EH (cell line): Measurements from ENCODE around the gene UNK.
"Not testable (repeated sequence)": the region's sequence is repeated elsewhere in the genome, so short reads cannot be mapped to it uniquely, and the experiment has no call there.

Source experiments
- DNase-seq: peaks from one replicate; pipeline ENCODE4 v3.0.0-alpha.2; 2015; ENCODE audit warnings: low read depth

UNK gene

GRCh38 chr17:75806822-75807500 lies 22.4 kb downstream of the UNK start:
- no peak for DNase-seq

- no peak for DNase-seq
These were observed 23.3 kb downstream of the UNK start for GRCh38 chr17:75807861-75808260.

GRCh38 chr17:75808549-75808904 lies 23.9 kb downstream of the UNK start:
- no peak for DNase-seq

DNA sequence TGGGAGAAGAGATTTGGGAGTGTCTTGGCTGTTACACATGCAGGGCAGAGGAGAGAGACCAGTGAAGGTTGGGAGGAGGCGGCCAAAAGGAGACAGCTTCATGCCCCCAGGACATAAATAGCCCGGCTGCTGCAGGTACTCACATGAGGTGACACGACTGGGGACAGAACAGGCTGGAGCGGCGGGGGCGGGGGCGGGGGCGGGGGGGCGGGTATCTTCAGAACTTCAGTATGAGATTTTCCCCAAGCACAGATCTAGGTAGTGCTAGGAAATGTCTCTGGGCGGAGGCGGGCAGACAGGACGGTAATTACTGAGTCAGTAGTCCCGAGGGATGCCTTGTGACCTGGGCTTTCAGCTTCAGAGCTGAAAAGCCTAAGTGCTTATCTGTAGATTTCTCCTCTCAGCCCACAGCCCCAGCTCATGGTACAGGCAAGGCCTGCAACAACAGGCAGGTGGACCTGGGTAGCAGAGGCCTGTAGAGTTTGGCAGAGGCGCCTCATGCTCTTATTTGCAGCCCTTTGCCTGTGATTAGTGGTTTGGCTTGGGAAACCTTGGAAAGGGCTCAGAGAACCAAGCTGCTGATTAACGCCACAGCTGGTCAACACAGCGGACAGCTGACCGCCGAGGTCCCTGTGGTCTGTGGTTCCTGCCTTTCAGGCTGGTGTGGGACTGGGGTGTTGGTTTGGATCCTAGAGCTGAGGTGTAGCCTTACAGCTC lies 24.5 kb downstream of the UNK start:
- no peak for DNase-seq

DNA sequence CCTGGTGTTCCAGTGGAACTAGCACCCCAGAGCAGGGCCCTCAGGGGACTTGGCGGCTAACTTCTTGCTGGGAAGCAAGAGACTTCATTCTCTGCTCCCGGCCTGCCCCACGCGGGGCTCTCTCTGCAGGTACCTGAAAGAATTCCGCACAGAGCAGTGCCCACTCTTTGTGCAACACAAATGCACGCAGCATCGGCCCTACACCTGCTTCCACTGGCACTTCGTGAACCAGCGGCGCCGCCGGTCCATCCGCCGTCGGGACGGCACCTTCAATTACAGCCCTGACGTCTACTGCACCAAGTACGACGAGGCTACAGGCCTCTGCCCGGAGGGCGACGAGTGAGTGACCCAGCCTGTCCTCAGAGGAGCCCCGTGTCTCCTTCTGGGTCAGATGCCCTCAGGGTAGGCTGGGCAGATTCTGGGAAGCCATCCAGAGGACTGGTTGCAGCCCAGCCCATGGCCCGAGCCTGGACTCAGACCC lies 25.1 kb downstream of the UNK start:
- DNase-seq = no peak

- DNase-seq = no peak
These were observed 25.6 kb downstream of the UNK start for GRCh38 chr17:75810216-75810615.

DNA sequence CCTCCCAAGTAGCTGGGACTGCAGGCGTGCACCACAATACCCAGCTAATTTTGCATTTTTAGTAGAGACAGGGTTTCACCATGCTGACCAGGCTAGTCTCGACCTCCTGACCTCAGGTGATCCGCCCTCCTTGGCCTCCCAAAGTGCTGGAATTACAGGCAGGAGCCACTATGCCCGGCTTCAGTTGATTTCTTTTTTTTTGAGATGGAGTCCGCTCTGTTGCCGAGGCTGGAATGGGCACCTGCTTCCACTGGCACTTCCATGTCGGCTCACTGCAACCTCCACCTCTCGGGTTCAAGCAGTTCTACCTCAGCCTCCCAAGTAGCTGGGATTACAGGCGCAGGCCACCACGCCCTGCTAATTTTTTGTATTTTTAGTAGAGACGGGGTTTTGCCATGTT lies 26.1 kb downstream of the UNK start:
- not testable (repeated sequence) for DNase-seq

GRCh38 chr17:75811174-75811573 lies 26.6 kb downstream of the UNK start:
- DNase-seq = no peak

DNA sequence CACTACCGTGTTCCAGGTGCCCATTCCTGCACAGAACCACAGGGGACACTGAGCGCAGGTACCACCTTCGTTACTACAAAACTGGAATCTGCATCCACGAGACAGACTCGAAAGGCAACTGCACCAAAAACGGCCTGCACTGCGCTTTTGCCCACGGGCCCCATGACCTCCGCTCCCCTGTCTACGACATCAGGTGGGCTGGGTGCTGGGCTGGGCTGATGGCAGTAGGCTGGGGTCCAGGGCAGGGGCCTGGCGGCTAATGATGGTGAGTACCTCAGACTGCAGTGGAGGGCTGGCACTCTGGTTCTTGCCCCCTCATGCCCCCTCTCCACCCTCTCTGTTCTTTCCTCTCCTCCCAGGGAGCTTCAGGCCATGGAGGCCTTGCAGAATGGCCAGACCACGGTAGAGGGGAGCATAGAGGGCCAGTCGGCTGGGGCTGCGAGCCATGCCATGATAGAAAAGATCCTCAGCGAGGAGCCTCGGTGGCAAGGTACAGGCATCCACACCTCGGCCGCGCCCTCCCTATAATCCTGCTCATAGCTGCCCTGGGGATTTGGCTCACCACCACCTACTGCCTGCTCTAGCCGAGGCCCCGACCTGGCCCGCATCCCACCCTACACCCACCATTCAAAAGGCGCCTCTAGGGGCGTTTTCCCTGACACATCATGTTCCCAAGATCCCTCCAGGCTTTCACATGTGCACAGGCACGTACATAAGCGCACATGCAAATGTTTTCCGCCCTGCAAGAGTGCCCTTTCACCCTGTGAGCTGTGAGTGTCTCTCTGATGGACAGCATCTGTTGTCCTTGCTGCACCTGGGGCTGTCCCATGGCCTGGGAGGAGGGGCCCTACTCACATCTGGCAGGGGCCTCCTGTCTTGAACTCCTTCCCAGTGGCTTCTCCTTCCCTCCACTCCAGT lies 27.7 kb downstream of the UNK start:
- DNase-seq = no peak

GRCh38 chr17:75813081-75814020 lies 28.7 kb downstream of the UNK start:
- DNase-seq = no peak

- DNase-seq = no peak
These were observed 29.4 kb downstream of the UNK start for GRCh38 chr17:75814021-75814395.

GRCh38 chr17:75814900-75815373 lies 30.3 kb downstream of the UNK start:
- peak; percentile 84 for DNase-seq

DNA sequence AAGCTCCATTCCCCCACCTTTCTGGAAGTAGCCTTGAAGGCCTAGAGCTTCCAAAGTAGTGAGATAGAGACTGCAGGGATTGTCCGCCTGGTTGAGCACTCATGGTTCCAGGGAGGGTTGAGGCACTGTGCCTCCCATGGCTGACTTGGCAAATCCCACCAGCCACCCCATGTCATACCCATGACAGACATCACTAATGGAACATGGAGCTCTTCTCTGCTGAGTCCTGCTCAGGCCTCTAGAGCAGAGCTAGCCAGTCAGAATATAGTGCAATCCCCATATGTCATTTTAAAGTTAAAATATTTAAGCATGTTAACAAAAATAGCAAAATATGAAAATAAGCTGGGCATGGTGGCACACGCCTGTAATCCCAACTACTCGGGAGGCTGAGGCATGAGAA lies 30.8 kb downstream of the UNK start:
- DNase-seq = no peak

DNA sequence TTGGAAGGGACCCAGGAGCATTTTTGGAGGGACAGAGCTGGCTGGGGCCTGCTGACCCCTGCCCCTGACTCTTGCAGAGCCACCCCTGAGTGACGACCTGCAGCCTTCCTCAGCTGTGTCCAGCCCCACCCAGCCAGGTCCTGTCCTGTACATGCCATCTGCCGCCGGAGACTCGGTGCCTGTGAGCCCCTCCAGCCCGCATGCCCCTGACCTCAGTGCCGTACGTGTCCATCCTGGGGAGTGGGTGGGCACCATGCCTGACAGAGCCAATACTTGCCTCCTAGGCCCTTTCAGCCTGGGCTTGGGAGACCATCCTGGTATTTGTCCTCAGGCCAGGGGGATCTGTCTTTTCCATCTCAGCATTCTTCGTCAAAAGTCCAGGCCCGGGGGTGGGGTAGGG lies 32.1 kb downstream of the UNK start:
- no peak for DNase-seq

GRCh38 chr17:75817571-75817970 lies 33.0 kb downstream of the UNK start:
- no peak for DNase-seq

GRCh38 chr17:75818326-75818885 lies 33.8 kb downstream of the UNK start:
- no peak for DNase-seq

GRCh38 chr17:75819116-75819515 lies 34.5 kb downstream of the UNK start:
- no peak for DNase-seq

DNA sequence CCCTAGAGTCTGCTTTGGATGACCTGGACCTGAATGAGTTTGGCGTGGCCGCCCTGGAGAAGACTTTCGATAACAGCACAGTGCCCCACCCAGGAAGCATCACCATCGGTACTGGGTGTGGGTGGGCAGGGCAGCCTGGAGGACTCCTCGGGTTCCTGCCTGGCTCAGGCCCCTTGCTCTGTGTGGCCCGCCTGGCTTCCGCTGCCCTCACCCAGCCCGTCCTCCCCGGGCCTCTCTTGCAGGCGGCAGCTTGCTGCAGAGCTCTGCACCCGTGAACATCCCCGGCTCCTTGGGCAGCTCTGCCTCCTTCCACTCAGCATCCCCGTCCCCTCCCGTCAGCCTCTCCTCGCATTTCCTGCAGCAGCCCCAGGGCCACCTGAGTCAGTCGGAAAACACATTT lies 35.1 kb downstream of the UNK start:
- DNase-seq = no peak

DNA sequence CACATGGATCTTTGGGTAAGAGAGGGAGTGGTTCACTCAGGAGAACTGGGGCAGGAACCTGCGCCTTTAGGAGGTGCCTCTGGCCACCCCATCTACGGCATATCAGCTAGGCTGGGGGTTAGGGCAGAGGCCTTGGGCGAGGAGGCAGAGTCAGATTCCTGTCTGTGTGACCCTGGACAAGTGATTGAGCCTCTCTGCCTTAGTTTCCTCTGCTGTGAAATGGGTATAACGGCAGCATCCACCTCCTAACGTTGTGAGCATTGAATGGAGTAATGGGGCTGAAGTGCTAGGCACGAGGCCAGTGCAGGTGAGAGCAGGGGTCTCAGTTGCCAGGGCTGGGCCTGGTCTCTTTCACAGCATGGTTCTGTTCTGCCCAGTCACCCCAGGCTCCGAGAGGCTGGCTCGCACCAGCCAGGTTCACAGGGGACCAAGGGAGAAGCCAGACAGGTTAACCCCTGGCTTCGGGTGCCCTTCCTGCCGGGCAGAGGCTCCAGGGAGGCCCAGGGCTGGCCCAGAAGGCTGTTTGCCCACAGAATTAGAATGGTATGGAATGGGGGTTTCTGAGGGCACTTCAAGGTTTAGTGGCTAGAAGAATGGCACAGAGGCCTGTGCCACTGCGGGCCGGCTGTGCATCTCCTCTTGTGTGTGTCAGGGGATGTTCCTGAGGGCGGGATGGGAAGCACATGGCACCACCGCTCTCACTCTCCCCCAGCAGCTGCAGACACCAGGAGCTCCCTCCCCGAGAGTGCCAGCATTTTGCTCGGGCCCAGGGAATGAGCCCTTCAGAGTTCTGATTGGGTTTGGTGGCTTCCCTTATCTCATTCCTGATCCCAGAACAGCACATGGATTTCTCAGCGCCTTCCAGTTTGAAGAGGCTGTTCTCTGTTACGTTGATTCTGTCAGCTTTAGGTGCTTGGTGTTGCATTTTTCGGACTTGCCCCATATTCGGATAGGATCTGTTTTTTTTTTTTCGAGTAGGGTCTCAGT lies 35.8 kb downstream of the UNK start:
- no peak for DNase-seq

GRCh38 chr17:75821552-75821951 lies 36.9 kb downstream of the UNK start:
- no peak for DNase-seq
